ENCODE results near the gene CIAO3. TPM values are rescaled to one million over a fixed set of nuclear protein-coding genes. Genes with fewer than 3 reads are reported as not detected.

Gene CIAO3
- total RNA-seq, 1 experiment from 2014 or later: 15.0 TPM

DNA sequence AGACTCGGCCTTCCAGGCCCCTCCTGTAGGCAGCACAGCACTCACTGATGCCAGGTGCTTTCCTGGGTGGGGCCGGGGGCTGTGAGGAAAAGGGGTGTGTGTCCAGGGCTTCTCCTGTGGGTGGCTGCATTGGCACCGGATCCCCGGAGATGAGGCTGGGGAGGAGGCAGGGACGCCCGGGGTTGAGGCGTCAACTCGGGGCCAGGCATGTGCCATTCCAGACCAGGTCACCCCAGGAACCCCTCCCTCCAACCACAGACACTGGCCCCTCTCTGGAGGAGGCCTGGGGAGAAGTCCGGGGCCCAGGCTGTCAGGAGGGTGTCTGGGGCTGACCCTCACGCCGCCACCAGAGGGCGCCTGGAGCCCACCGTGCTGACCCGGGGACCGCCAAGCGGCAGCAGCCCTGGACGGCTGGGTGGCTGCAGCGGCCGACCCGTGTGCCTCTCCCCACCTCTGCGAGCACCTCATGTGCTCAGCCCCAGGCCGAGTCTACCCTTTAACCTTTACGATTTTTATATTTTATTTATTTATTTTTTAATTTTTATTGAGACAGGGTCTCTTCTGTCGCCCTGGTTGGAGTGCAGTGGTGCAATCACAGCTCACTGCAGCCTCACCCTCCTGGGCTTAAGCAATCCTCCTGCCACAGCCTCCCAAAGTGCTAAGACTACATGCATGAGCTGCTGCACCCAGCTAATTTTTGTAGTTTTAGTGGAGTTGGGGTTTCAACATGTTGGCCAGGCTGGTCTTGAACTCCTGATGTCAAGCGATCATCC lies 29.1 kb downstream of the CIAO3 start:
- peak; percentile 42 for DNase-seq (ENCODE audit: low spot score)

- DNase-seq (ENCODE audit: low spot score): no peak
Measured at GRCh38 chr16:711084-711483, 29.7 kb downstream of the CIAO3 start.

GRCh38 chr16:710500-711075 lies 30.2 kb downstream of the CIAO3 start:
- DNase-seq (ENCODE audit: low spot score): no peak

- DNase-seq (ENCODE audit: low spot score): peak; percentile 58
Measured at GRCh38 chr16:709566-710499, 31.0 kb downstream of the CIAO3 start.

GRCh38 chr16:708959-709358 lies 31.8 kb downstream of the CIAO3 start:
- DNase-seq (ENCODE audit: low spot score): no peak

- DNase-seq (ENCODE audit: low spot score): no peak
Measured at GRCh38 chr16:708019-708418, 32.8 kb downstream of the CIAO3 start.

- no peak for DNase-seq (ENCODE audit: low spot score)
Measured at GRCh38 chr16:707062-707538, 33.7 kb downstream of the CIAO3 start.

- DNase-seq (ENCODE audit: low spot score): no peak
Measured at GRCh38 chr16:706189-707061, 34.4 kb downstream of the CIAO3 start.

- no peak for DNase-seq (ENCODE audit: low spot score)
Measured at GRCh38 chr16:705431-706188, 35.2 kb downstream of the CIAO3 start, which contains the start of gene FBXL16. Gene FBXL16 (minus strand): TSS chr16:705801. CDS start chr16:697405, 8,396 bp downstream.

- no peak for DNase-seq (ENCODE audit: low spot score)
Measured at GRCh38 chr16:704552-705380, 36.0 kb downstream of the CIAO3 start.

DNA sequence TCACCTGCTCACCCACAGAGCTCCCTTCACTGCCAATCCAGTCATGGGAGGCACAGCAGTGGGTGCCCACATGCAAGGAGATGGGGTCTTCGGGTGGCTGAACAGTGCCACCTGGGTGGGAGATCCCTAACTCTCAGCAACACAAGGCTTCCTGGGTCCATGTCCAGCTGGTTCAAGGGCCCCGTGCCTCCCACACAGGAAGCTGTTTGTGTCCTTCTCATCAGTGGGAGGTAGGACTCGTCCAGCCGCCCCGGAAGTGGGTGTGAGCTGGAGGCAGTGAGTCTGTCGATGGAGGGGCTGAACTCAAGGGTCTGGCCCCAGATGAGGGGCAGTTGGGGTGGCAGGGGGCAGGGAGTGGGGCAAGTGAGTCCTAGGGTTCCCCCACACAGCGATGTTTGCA lies 36.8 kb downstream of the CIAO3 start:
- no peak for DNase-seq (ENCODE audit: low spot score)

DNA sequence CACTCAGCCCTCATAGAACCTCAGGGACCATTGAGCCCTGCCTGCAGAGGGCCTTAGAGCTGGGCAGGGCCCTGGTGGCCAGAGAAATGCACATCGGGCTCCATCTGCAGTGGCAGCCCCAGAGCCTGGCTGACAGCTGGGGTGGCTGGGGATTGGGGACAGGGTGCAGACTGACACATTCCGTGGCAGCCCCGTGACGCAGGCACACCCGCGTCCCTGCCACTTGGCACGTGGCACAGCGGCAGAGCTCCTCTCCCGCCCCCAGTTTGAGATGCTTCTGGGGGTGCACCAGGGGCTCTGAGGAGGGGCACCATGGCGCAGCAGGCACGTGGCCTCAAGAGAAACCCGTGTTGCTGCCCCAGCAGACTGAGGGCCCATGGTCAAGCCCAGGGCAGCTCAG lies 37.4 kb downstream of the CIAO3 start:
- no peak for DNase-seq (ENCODE audit: low spot score)

- no peak for DNase-seq (ENCODE audit: low spot score)
Measured at GRCh38 chr16:702341-702740, 38.5 kb downstream of the CIAO3 start.

- DNase-seq (ENCODE audit: low spot score): no peak
Measured at GRCh38 chr16:700684-701584, 39.9 kb downstream of the CIAO3 start.

- DNase-seq (ENCODE audit: low spot score): no peak
Measured at GRCh38 chr16:698911-699671, 41.7 kb downstream of the CIAO3 start.

- no peak for DNase-seq (ENCODE audit: low spot score)
Measured at GRCh38 chr16:695355-696089, 45.3 kb downstream of the CIAO3 start.

- no peak for DNase-seq (ENCODE audit: low spot score)
Measured at GRCh38 chr16:694863-695354, 45.9 kb downstream of the CIAO3 start.

All from H4 (cell line).